ENCODE data around the gene BICC1.

DNA sequence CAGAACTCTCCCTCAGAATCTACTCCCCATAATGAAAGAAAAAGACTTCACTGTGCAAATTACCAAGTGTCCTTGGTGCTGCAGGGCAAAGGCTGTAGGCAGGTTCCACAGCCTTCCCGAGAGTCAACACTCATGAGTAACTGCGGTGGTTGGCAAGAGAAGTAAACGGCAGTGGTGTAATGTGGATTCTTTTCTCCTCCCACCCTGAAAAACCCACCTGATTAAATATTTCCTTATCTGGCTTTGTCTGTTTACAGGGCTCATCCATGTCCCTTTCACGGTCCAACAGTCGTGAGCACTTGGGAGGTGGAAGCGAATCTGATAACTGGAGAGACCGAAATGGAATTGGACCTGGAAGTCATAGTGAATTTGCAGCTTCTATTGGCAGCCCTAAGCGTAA, 300.9 kb downstream of the BICC1 start:
- TF ChIP-seq POLR2AphosphoS5 (IDR thresholded peaks at IDR 0.05; ENCODE audit: low read depth, low read length): no peak
- no peak for TF ChIP-seq CTCF (IDR thresholded peaks at IDR 0.05 in 2 of 3, conservative IDR thresholded peaks at IDR 0.05 in 1 of 3; ENCODE audit: borderline replicate concordance in 1 of 3, insufficient read depth in 1 of 3, low read depth in 2 of 3, low read length in 2 of 3)
- no peak for TF ChIP-seq JUND (IDR thresholded peaks at IDR 0.05)
- TF ChIP-seq POLR2A (IDR thresholded peaks at IDR 0.05; ENCODE audit: borderline replicate concordance, extremely low read depth, insufficient read depth, insufficient read length): no peak
- no peak for TF ChIP-seq ZNF274 (IDR thresholded peaks at IDR 0.05; ENCODE audit: low read depth, low read length)
- TF ChIP-seq SIN3A (IDR thresholded peaks at IDR 0.05; ENCODE audit: low read depth): no peak
- TF ChIP-seq, protein P1, sequence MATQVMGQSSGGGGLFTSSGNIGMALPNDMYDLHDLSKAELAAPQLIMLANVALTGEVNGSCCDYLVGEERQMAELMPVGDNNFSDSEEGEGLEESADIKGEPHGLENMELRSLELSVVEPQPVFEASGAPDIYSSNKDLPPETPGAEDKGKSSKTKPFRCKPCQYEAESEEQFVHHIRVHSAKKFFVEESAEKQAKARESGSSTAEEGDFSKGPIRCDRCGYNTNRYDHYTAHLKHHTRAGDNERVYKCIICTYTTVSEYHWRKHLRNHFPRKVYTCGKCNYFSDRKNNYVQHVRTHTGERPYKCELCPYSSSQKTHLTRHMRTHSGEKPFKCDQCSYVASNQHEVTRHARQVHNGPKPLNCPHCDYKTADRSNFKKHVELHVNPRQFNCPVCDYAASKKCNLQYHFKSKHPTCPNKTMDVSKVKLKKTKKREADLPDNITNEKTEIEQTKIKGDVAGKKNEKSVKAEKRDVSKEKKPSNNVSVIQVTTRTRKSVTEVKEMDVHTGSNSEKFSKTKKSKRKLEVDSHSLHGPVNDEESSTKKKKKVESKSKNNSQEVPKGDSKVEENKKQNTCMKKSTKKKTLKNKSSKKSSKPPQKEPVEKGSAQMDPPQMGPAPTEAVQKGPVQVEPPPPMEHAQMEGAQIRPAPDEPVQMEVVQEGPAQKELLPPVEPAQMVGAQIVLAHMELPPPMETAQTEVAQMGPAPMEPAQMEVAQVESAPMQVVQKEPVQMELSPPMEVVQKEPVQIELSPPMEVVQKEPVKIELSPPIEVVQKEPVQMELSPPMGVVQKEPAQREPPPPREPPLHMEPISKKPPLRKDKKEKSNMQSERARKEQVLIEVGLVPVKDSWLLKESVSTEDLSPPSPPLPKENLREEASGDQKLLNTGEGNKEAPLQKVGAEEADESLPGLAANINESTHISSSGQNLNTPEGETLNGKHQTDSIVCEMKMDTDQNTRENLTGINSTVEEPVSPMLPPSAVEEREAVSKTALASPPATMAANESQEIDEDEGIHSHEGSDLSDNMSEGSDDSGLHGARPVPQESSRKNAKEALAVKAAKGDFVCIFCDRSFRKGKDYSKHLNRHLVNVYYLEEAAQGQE (IDR thresholded peaks at IDR 0.05; ENCODE audit: low read depth): no peak
- no peak for TF ChIP-seq EZH2 (IDR thresholded peaks at IDR 0.05)
- no peak for TF ChIP-seq CBX3 (IDR thresholded peaks at IDR 0.05; ENCODE audit: low read depth)
- no peak for TF ChIP-seq EGR1 (IDR thresholded peaks at IDR 0.05; ENCODE audit: low read depth)
- TF ChIP-seq SRF (IDR thresholded peaks at IDR 0.05; ENCODE audit: low read depth): no peak
